K562 (cell line): Measurements from ENCODE around the gene MOSPD3. TPM values are rescaled to one million over a fixed set of nuclear protein-coding genes. Genes with fewer than 3 reads are reported as not detected.

Experiments
- BRF1 ChIP-seq: IDR thresholded peaks from 3 replicates; pipeline ENCODE4 v1.6.1; 2011; ENCODE audit warnings: borderline replicate concordance, mild to moderate bottlenecking; ENCODE audit not compliant: insufficient read length; ENCODE audit errors: extremely low read depth
- RFX1 ChIP-seq: fragments of 450-650 bp; IDR thresholded peaks from 2 replicates; pipeline ENCODE4 v1.6.1; 2016; ENCODE audit warnings: mild to moderate bottlenecking, moderate library complexity
- polyA plus RNA-seq, 8 experiments: library from polyadenylated mRNA; depleted of rRNA in 4 of 8; stranded (reverse) in 5 of 8; unstranded in 3 of 8; fragments of >200 nt; fragmentation: Nextera tagmentation in 2 of 8; fragmentation: Illumina TruSeq in 1 of 8; extraction: Ambion mirVana in 2 of 8; extraction: Trizol in 1 of 8; gene quantifications; 2 replicates each; pipeline versions ENCODE4 v1.2.1 to v1.2.3, GENCODE V29; 2011 to 2014; ENCODE audit warnings: inconsistent platforms in 1 of 8, missing spikeins in 1 of 8
- total RNA-seq, 7 experiments: library from RNA; depleted of rRNA in 6 of 7; stranded (reverse); fragments of >200 nt in 6 of 7; fragmentation: Illumina TruSeq in 2 of 7; extraction: Trizol in 2 of 7; gene quantifications; 2 replicates each; pipeline versions ENCODE4 v1.2.1 to v1.2.3, GENCODE V29; 2011 to 2021; ENCODE audit warnings: low replicate concordance in 1 of 7
- TF ChIP-seq, protein P1 (sequence below): fragments of 200-600 bp; sonication (generic); IDR thresholded peaks from one replicate; pipeline ENCODE4 v1.6.1; 2012; ENCODE audit warnings: mild to moderate bottlenecking, low read depth, low read length, inconsistent platforms
- TF ChIP-seq, protein P2 (sequence below): sonication (generic); formaldehyde crosslinking; IDR thresholded peaks from 2 replicates; pipeline ENCODE4 v1.8.1; 2023; ENCODE audit warnings: mild to moderate bottlenecking, missing genetic modification reagents

MOSPD3 gene
- total and polyA plus RNA-seq, 9 of the 15 experiments (the other 6 are each of a cell fraction or from before 2014, with no cell fraction given): 1.4 to 32.1 (median 7.3) TPM

GRCh38 chr7:100568896-100569844, 43.2 kb upstream of the MOSPD3 start (continued):
- TF ChIP-seq, protein P1, sequence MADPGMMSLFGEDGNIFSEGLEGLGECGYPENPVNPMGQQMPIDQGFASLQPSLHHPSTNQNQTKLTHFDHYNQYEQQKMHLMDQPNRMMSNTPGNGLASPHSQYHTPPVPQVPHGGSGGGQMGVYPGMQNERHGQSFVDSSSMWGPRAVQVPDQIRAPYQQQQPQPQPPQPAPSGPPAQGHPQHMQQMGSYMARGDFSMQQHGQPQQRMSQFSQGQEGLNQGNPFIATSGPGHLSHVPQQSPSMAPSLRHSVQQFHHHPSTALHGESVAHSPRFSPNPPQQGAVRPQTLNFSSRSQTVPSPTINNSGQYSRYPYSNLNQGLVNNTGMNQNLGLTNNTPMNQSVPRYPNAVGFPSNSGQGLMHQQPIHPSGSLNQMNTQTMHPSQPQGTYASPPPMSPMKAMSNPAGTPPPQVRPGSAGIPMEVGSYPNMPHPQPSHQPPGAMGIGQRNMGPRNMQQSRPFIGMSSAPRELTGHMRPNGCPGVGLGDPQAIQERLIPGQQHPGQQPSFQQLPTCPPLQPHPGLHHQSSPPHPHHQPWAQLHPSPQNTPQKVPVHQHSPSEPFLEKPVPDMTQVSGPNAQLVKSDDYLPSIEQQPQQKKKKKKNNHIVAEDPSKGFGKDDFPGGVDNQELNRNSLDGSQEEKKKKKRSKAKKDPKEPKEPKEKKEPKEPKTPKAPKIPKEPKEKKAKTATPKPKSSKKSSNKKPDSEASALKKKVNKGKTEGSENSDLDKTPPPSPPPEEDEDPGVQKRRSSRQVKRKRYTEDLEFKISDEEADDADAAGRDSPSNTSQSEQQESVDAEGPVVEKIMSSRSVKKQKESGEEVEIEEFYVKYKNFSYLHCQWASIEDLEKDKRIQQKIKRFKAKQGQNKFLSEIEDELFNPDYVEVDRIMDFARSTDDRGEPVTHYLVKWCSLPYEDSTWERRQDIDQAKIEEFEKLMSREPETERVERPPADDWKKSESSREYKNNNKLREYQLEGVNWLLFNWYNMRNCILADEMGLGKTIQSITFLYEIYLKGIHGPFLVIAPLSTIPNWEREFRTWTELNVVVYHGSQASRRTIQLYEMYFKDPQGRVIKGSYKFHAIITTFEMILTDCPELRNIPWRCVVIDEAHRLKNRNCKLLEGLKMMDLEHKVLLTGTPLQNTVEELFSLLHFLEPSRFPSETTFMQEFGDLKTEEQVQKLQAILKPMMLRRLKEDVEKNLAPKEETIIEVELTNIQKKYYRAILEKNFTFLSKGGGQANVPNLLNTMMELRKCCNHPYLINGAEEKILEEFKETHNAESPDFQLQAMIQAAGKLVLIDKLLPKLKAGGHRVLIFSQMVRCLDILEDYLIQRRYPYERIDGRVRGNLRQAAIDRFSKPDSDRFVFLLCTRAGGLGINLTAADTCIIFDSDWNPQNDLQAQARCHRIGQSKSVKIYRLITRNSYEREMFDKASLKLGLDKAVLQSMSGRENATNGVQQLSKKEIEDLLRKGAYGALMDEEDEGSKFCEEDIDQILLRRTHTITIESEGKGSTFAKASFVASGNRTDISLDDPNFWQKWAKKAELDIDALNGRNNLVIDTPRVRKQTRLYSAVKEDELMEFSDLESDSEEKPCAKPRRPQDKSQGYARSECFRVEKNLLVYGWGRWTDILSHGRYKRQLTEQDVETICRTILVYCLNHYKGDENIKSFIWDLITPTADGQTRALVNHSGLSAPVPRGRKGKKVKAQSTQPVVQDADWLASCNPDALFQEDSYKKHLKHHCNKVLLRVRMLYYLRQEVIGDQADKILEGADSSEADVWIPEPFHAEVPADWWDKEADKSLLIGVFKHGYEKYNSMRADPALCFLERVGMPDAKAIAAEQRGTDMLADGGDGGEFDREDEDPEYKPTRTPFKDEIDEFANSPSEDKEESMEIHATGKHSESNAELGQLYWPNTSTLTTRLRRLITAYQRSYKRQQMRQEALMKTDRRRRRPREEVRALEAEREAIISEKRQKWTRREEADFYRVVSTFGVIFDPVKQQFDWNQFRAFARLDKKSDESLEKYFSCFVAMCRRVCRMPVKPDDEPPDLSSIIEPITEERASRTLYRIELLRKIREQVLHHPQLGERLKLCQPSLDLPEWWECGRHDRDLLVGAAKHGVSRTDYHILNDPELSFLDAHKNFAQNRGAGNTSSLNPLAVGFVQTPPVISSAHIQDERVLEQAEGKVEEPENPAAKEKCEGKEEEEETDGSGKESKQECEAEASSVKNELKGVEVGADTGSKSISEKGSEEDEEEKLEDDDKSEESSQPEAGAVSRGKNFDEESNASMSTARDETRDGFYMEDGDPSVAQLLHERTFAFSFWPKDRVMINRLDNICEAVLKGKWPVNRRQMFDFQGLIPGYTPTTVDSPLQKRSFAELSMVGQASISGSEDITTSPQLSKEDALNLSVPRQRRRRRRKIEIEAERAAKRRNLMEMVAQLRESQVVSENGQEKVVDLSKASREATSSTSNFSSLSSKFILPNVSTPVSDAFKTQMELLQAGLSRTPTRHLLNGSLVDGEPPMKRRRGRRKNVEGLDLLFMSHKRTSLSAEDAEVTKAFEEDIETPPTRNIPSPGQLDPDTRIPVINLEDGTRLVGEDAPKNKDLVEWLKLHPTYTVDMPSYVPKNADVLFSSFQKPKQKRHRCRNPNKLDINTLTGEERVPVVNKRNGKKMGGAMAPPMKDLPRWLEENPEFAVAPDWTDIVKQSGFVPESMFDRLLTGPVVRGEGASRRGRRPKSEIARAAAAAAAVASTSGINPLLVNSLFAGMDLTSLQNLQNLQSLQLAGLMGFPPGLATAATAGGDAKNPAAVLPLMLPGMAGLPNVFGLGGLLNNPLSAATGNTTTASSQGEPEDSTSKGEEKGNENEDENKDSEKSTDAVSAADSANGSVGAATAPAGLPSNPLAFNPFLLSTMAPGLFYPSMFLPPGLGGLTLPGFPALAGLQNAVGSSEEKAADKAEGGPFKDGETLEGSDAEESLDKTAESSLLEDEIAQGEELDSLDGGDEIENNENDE: no peak
- TF ChIP-seq BRF1: no peak
- TF ChIP-seq, protein P2, sequence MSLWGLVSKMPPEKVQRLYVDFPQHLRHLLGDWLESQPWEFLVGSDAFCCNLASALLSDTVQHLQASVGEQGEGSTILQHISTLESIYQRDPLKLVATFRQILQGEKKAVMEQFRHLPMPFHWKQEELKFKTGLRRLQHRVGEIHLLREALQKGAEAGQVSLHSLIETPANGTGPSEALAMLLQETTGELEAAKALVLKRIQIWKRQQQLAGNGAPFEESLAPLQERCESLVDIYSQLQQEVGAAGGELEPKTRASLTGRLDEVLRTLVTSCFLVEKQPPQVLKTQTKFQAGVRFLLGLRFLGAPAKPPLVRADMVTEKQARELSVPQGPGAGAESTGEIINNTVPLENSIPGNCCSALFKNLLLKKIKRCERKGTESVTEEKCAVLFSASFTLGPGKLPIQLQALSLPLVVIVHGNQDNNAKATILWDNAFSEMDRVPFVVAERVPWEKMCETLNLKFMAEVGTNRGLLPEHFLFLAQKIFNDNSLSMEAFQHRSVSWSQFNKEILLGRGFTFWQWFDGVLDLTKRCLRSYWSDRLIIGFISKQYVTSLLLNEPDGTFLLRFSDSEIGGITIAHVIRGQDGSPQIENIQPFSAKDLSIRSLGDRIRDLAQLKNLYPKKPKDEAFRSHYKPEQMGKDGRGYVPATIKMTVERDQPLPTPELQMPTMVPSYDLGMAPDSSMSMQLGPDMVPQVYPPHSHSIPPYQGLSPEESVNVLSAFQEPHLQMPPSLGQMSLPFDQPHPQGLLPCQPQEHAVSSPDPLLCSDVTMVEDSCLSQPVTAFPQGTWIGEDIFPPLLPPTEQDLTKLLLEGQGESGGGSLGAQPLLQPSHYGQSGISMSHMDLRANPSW (CRISPR knock-in tag): no peak
- peak; percentile 77 for TF ChIP-seq RFX1
